Stimulated activated CD8-positive, alpha-beta memory T cell treated with anti-CD3 and anti-CD28 coated beads, Interleukin-15, amount 100 ng/mL, for 1 hour (primary cell): ENCODE data around the gene HAUS3.
A peak's percentile ranks its signal among the peaks of the same experiment; 100 is the strongest.
"Not testable (repeated sequence)": the region's sequence is repeated elsewhere in the genome, so short reads cannot be mapped to it uniquely, and the experiment has no call there.

Source experiments
- DNase-seq: peaks from one replicate; pipeline ENCODE4 v3.0.0-alpha.2; 2020; ENCODE audit warnings: low read depth

Gene HAUS3

DNA sequence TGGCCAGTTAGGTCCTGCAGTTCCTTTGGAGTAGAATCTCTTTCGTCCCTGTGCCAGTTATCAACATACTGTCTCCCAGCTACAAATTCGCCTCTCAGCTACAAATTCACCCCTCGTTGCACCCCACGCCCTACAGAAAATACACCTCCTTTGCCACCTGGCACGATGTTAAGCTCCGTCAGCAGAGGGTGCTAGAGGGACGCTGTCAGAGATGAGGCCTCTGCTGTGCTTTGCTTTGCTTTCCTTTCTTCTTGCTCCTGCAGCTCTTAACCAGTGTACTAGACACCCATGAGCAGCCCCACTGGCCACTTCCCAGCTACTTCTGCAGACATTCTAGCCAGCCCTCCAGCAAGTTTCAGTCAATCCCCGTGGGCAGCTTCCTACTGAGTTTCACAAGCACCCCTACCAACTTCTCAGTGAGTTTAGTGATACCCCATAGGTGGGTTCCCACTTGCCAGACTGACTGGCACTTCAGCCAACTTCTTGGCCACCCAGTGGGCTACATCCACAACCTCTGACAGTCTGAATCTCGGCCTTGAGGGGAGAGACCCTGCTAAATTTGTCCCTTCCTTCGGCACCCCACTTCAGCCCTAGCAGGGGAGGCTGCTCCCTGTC is 21.8 kb downstream of the HAUS3 start:
- DNase-seq: peak; percentile 72

DNA sequence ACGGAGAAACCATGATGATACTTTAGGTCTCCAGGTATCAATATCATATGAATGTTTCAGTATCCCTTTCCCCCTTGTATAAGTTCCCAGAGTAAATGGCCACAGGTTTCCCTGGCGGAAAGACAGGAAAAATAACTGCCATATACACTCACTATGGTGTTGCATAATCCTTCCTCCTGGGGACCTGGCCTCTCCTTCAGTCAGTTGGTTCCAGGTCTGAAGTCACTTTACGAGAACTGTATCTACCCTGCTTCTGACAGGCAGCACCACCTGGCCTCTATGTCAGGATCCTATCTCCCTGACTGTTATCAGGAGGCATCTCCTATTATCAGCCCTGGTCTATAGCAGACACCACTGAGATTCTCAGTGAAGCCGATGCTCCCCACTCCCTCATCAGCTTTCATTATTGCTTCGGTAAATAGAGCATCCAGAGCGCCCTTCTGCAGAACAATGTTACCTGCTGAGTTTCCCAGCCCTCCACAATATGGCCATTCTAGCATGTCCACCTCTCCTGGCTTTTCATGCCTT is 22.6 kb downstream of the HAUS3 start:
- DNase-seq: no peak

DNA sequence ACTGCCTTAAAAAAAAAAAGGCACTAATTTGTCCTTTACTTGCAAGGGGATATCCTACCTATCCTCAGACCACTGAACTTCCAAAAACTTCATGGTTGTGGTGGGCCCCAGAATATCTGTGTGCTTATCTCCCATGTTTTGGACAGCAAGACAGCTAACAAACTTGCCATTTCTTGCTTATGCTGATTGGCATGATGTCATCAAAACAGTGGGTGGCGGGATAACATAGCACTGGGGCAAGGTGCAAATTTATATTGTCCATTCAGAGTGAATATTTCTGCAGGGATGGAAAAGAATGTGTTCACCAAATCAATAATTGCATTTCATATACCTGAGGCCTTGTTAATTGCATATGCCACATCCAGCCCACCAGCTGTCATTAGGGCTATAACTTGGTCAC is 23.5 kb downstream of the HAUS3 start:
- DNase-seq: no peak

DNA sequence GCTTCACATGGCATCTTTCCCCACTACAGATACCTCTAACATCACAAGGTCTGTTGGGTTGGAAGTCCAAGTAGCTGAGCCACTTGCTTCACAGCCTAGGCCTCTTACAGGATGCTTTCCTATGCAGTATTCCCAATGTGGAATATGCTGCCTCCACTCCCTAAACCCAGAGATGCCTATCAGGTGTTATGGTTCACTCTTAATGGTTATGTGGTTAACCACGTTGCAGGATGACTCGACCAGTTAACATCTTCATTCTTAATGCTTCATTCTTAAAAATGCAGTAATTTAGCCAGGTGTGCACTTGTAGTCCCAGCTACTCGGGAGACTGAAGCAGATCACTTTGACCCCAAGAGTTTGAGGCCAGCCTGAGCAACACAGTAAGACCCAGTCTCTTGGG is 24.2 kb downstream of the HAUS3 start:
- no peak for DNase-seq

DNA sequence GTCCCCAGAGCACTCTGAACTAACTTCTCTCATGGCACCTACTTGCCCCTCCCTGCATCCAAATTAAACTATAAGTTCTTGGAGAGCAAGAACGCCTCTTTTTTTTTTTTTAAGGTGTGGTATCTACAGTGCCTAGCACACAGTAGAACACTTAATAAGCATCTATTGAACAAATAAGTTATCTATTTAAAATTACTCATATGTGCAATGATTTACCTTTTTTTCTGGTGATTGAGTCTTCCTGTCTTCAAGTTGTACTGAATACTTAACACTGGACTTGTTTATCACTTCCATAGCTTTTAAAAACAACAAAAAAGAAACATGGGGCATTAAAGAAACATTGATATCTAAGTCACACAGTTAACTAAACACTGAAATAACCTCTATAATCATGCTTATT is 29.1 kb downstream of the HAUS3 start:
- no peak for DNase-seq

DNA sequence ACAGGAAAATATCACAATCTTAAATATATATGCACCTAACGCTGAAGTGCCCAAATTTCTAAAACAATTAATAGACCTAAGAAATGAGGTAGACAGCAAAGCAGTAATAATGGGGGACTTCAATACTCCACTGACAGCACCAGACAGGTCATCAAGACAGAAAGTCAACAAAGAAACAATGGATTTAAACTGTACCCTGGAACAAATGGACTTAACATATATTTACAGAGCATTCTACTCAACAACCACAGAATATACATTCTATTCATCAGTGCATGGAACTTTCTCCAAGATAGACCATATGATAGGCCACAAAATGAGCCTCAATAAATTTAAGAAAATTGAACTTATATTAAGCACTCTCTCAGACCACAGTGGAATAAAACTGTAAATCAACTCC is 39.1 kb downstream of the HAUS3 start:
- DNase-seq: not testable (repeated sequence)

DNA sequence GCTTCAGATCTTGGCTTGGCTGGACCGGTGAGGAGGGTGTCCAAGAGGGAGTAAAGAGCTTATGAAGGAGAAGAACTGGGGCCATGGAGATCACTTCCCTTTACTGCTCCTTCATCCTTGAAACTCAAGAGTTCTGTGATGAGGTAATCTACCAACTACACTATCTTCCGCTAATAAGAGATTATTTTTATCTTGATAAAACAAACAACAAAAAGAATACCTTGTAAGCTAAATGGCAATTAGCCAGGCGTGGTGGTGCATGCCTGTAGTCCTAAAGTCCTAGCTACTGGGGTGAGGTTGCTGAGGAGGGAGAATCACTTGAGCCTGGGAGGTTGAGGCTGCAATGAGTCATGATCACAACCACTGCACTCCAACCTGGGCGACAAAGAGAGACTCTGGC is 47.4 kb downstream of the HAUS3 start:
- DNase-seq: no peak

DNA sequence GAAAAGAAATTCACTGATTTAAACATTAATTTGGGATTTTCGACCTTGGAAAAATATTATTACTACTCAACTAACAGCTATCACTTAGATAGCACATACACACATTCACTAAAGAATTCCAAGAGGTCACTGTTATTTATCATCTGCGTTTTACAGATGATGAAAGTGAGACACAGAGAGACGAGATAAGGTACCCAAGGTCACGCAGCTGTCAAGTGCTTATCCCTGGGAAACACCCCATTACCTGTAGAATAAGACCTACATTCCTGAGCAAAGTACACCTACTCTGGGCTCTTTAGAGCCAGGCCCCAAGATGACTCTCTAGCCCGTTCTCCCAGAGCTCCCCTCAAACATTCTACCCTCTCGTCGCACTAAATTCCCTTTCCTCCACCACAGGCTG is 48.6 kb downstream of the HAUS3 start:
- no peak for DNase-seq

DNA sequence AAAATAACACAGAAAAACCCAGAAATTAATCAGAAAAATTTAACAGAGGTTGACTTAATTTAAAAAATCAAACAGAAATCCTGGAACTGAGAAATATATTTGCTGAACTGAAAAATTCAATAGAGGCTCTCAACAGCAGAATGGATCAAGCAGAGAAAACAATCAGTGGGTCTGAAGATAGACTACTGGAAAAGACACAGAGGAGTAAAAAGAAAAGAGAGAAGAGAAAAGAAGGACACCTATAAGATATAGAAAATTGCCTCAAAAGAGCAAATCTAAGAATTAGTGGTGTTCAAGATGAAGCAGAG is 55.1 kb downstream of the HAUS3 start:
- DNase-seq: no peak

DNA sequence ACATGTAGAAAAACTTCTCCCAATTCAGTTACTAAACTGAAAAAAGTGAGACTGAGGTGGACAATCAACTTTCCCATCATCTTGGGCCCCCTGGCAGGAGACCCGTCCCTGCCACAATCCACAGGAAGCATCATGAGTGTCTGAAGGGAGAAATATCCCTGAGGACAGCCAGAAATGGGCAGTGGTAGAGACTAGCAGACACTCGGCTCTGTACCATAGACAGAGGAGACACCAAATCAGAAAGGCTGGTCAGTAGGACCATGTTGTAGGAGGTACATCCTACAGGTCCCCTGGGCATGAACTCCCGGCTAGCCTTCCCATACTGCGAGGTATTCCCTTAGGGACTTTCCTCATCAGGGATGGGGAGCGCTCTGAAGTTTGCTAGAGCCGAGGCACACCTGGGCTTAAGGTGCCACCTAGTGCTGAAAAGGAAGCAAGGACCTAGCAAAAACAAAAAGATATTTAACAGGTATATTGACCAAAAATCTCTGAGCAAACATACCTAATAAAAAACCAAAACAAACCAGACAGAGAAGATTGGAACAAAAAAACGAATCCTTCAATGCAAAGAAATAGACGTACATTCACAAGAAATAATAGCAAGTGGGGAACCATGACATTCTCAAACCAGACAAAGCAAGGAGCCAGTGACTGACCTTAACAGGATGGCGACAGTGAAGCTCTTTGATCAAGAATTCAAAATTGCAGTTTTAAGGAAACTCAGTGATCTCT is 55.6 kb downstream of the HAUS3 start:
- no peak for DNase-seq

DNA sequence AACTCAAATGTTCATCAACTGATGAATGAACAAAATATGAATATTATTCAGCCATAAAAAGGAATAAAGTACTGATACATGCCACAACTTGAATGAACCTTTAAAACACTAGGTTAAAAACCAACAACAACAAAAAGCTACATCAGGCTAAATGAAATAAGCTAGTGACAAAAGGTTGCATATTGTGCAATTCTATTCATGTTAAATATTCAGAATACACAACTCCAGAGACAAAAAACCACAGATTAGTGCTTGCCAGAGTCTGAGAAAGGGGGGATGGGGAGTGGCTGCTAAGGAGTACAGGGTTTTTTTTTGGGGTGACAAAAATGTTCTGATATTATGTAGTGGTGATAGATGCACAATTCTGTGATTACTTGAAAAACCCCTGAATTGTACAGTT is 58.5 kb downstream of the HAUS3 start:
- no peak for DNase-seq

DNA sequence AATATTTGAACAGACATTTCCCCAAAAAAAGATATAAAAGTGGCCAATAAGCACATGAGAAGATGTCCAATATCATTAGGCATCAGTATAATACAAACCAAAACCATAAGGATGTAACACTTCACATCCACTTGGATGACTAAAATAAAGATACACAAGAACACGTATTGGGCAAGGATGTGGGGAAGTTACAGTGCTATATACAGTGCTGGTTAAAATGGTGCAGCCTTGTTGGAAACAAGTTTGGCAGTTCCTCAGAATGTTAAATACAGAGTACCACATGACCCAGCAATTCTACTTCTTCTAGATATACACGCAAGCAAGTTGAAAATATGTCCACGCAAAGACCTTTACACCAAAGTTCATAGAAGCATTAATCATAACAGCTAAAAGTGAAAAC is 58.9 kb downstream of the HAUS3 start:
- no peak for DNase-seq

DNA sequence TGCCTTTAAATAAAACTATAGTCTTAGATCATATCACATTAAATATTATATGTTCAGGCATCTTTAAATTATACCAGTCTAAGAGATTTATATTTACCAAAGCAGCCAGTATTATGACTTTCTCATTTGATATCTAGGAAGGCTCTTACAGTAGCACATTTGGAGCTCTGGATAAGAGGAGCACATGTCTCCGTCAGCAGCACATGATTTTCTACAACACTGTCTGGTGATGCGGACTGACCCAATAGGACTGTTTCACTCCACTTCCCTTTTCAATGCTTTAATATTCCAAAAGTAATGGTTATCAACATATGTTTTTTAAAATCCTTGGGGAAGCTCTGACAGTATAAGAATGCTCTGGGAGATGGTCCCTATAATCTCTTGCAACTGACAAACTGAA is 61.5 kb downstream of the HAUS3 start:
- DNase-seq: no peak

DNA sequence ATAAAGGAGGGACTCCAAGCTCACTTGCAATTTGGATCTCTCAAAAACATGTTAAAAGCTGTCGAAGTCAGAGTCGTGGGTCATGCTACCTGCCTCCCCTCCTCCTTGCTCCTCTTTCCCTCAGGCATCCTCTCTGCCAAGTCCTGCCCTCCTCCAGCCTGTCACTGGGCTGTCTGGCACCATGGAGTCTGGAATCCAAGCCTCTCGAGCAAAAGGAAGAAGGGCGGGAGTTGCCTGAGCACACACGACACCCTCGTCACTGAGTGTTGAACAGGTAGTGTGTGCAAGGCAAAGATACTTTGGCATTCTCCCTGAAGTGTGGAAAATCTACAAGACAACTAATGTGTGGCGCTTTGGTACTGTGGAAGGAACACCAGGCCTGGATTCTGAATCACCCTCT is 62.2 kb downstream of the HAUS3 start:
- DNase-seq: no peak

DNA sequence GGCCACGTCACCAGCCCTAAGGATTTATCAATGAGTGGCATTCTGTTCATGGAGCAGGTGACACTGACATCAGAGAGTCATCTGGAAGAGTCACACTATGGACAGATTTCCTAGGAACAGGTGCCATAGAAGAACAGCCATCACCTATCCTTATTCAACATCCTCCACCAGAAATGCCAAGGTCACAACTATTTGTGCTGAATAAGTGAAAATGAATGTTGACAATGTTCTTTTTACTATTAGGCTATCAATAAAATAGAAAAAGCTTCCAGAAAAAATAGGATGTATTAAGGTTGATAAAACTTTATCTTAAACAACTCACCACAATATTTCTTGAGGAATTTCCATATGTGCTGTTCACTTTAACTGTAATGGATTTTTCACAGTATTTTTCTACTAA is 62.9 kb downstream of the HAUS3 start:
- DNase-seq: no peak
